Stomach (tissue), 9 donors: ENCODE measurements around the gene HEXIM1. TPM values are rescaled to one million over a fixed set of nuclear protein-coding genes. Genes with fewer than 3 reads are reported as not detected.

Experiments
- DNase-seq, 2 donors: peaks; one replicate each; pipeline versions ENCODE4 v3.0.0 to v3.0.0-alpha.2; 2013 to 2019
- H3K27ac ChIP-seq, 5 donors: fragments of 200-600 bp in 4 of 5; sonication (generic) in 4 of 5; one replicate each; pipeline ENCODE4 v1.5.1; 2013 to 2019; ENCODE audit warnings: mild to moderate bottlenecking in 1 of 5, moderate library complexity in 1 of 5
- H3K27me3 ChIP-seq, 3 donors: fragments of 200-600 bp; sonication (generic); one replicate each; pipeline ENCODE4 v1.5.1; 2017 to 2019; ENCODE audit warnings: mixed run types in 1 of 3
- H3K36me3 ChIP-seq, 4 donors: fragments of 200-600 bp; sonication (generic); 1 replicate in 3 of 4; 2 replicates in 1 of 4; pipeline ENCODE4 v1.5.1; 2016 to 2019
- H3K4me1 ChIP-seq, 4 donors: fragments of 200-600 bp; sonication (generic); one replicate each; pipeline ENCODE4 v1.5.1; 2016 to 2019
- H3K4me3 ChIP-seq, 4 donors: fragments of 200-600 bp; sonication (generic) in 3 of 4; one replicate each; pipeline ENCODE4 v1.5.1; 2016 to 2019; ENCODE audit warnings: mild to moderate bottlenecking in 1 of 4
- H3K9me3 ChIP-seq, 4 donors: fragments of 200-600 bp; sonication (generic); one replicate each; pipeline ENCODE4 v1.5.1; 2016 to 2019
- EP300 ChIP-seq: sonication (generic); formaldehyde crosslinking; IDR thresholded peaks from one replicate; pipeline ENCODE4 v1.6.1; 2017; ENCODE audit warnings: antibody characterized with exemption
- POLR2A ChIP-seq, 4 donors: fragments of 450-650 bp; IDR thresholded peaks; one replicate each; pipeline ENCODE4 v1.6.1; 2016; ENCODE audit warnings: antibody characterized with exemption in 4 of 4, control low read depth in 2 of 4, mild to moderate bottlenecking in 1 of 4, moderate library complexity in 1 of 4
- POLR2AphosphoS5 ChIP-seq, 3 donors: sonication (generic); formaldehyde crosslinking; IDR thresholded peaks; one replicate each; pipeline ENCODE4 v1.6.1; 2016; ENCODE audit warnings: antibody characterized with exemption in 3 of 3
- WGBS, 5 donors: extraction: QIAGEN DNeasy Blood & Tissue Kit in 3 of 5; methylation state at CpG; one replicate each; pipeline versions ENCODE4 v1.1.5 to v1.1.7; 2013 to 2018; 5-methylcytosine and 5-hydroxymethylcytosine counted together
- intact Hi-C: fragments of 100-400 bp; cut with DNase I; formaldehyde crosslinking; loops from one replicate; pipeline ENCODE4 v1.15.1; 2023; ENCODE audit warnings: low total_unique reads
- polyA plus RNA-seq, 3 donors: library from polyadenylated mRNA; stranded (reverse); fragments of 200-250 nt; gene quantifications; one replicate each; pipeline ENCODE4 v1.2.3, GENCODE V29; 2013
- total RNA-seq, 5 donors: library from RNA; depleted of rRNA; stranded (reverse); fragments of >200 nt; gene quantifications; one replicate each; pipeline versions ENCODE4 v1.1.0 to v1.2.3, GENCODE V29; 2014 to 2016
- TF ChIP-seq, protein P1 (sequence below), 7 experiments: fragments of 450-650 bp in 4 of 7; fragments of 200-600 bp in 3 of 7; sonication (generic) in 3 of 7; IDR thresholded peaks; one replicate each; pipeline ENCODE4 v1.5.1; 2016 to 2019; ENCODE audit warnings: antibody characterized with exemption in 7 of 7, control low read depth in 2 of 7, mild to moderate bottlenecking in 1 of 7
- donor health status: healthy with polysubstance abuse.
- donor health status: Bipolar disorder and iron deficiency.
- donor health status: healthy.

HEXIM1 gene
- total and polyA plus RNA-seq, 8 donors = 6.4 to 23.8 (median 15.7) TPM

GRCh38 chr17:45190503-45191255, 42.4 kb downstream of the HEXIM1 start:
- Histone ChIP-seq H3K27ac (no peak overlapping the region), H3K36me3 (no peaks in the 10 kb centered on the region), H3K4me3 (no peak overlapping the region), H3K4me1 (no peaks in the 10 kb centered on the region), H3K9me3 (no peaks in the 10 kb centered on the region), H3K27me3 (no peaks in the 10 kb centered on the region)
- 70 to 78% (median 74%) methylated on average over 9 to 11 of the region's 11 CpGs for WGBS, 5 donors
- intact Hi-C loops = no loop called here
- no peak for TF ChIP-seq POLR2AphosphoS5 (IDR thresholded peaks at IDR 0.05)
- no peak for TF ChIP-seq EP300
- TF ChIP-seq, protein P1, sequence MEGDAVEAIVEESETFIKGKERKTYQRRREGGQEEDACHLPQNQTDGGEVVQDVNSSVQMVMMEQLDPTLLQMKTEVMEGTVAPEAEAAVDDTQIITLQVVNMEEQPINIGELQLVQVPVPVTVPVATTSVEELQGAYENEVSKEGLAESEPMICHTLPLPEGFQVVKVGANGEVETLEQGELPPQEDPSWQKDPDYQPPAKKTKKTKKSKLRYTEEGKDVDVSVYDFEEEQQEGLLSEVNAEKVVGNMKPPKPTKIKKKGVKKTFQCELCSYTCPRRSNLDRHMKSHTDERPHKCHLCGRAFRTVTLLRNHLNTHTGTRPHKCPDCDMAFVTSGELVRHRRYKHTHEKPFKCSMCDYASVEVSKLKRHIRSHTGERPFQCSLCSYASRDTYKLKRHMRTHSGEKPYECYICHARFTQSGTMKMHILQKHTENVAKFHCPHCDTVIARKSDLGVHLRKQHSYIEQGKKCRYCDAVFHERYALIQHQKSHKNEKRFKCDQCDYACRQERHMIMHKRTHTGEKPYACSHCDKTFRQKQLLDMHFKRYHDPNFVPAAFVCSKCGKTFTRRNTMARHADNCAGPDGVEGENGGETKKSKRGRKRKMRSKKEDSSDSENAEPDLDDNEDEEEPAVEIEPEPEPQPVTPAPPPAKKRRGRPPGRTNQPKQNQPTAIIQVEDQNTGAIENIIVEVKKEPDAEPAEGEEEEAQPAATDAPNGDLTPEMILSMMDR (IDR thresholded peaks at IDR 0.05) = no peak
- no peak for TF ChIP-seq POLR2A (IDR thresholded peaks at IDR 0.05)
- no peak for DNase-seq

DNA sequence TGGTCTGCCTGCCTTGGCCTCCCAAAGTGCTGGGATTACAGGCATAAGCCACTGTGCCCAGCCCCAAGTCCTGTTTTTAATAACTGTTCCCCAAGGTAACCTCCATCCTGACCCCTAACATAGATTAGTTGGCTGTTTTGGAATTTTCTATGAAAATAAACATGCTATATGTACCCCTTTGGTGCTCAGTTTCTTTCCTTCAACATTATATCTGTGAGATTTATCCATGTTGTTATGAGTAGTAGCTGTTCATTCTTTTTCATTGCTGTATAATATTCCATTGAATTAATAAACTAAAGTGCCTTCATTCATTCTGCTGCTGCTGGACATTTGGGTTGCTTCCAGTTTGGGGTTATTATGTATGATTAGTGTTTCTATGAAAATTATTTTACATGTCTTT, 47.1 kb downstream of the HEXIM1 start:
- Histone ChIP-seq H3K9me3 (no peaks in the 10 kb centered on the region), H3K27me3 (no peaks in the 10 kb centered on the region), H3K4me1 (peaks cover 4 to 14% (median 10%) of the 10 kb centered on the region in 4 donors), H3K4me3 (no peak overlapping the region), H3K36me3 (no peaks in the 10 kb centered on the region), H3K27ac (no peak overlapping the region)
- intact Hi-C loops = loop anchor here (5.0 kb wide), 1 partner anchor 58 kb away; the partner anchor contains the start of gene ACBD4
- no peak for TF ChIP-seq POLR2AphosphoS5 (IDR thresholded peaks at IDR 0.05)
- TF ChIP-seq, protein P1 (IDR thresholded peaks at IDR 0.05) = no peak
- no peak for DNase-seq

DNA sequence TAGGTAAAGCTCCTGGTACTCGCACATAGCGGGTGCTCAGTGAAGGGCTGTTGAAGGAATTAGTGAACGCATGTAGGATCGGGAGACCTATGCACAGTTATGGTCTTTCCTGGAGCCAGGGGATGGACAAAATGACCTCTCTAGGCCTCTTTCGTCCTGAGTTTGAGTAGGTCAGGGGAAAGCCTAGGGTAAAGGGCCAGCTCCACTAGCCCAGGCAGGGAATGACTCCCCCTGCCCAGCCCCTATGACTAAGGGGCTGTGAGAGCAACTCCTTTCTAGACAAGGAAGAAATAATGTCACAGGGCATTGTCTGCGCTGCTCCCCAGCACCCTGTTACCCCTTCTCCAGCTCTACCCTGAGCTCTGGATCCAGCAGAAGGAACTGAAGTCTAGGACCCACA, 48.8 kb downstream of the HEXIM1 start:
- 61 to 79% (median 73%) methylated on average over 6 of the region's 6 CpGs for WGBS, 5 donors
- intact Hi-C loops = loop anchor here (5.0 kb wide), 1 partner anchor 60 kb away; the partner anchor contains the start of gene ACBD4
- no peak for TF ChIP-seq POLR2AphosphoS5 (IDR thresholded peaks at IDR 0.05)
- TF ChIP-seq, protein P1 (IDR thresholded peaks at IDR 0.05) = no peak
- TF ChIP-seq POLR2A (IDR thresholded peaks at IDR 0.05) = no peak
- TF ChIP-seq EP300 = no peak
- Histone ChIP-seq H3K9me3 (no peaks in the 10 kb centered on the region), H3K4me3 (no peak overlapping the region), H3K36me3 (no peaks in the 10 kb centered on the region), H3K4me1 (peaks cover 4 to 14% (median 10%) of the 10 kb centered on the region in 4 donors), H3K27me3 (no peaks in the 10 kb centered on the region), H3K27ac (peak overlapping the region in 3 of 5 donors; percentile 23 to 74 (median 67))
- DNase-seq = no peak

GRCh38 chr17:45197555-45198334, 49.5 kb downstream of the HEXIM1 start:
- peak; percentile 95 to 96 for DNase-seq
- Histone ChIP-seq H3K4me3 (no peak overlapping the region), H3K27me3 (no peaks in the 10 kb centered on the region), H3K27ac (peak overlapping the region; percentile 23 to 74 (median 32)), H3K4me1 (peaks cover 4 to 14% (median 10%) of the 10 kb centered on the region in 4 donors), H3K36me3 (no peaks in the 10 kb centered on the region), H3K9me3 (no peaks in the 10 kb centered on the region)
- intact Hi-C loops = loop anchor here (5.0 kb wide), 1 partner anchor 60 kb away; the partner anchor contains the start of gene ACBD4
- TF ChIP-seq, protein P1 (IDR thresholded peaks at IDR 0.05) = peak in 6 of 7 experiments; percentile 94 to 99 (median 98)
- TF ChIP-seq EP300 (no peak), POLR2A (IDR thresholded peaks at IDR 0.05) (no peak), POLR2AphosphoS5 (IDR thresholded peaks at IDR 0.05) (peak in 2 of 3 donors; percentile 19 to 87)
- 0 to 3% (median 1%) methylated on average over 9 to 16 of the region's 16 CpGs for WGBS, 5 donors
